HG02588 (cell line): ENCODE results near the gene UQCC2.

Experiments used
- ATAC-seq: cut with Tn5 transposase; IDR thresholded peaks from one replicate; pipeline ENCODE4 v1.9.1; 2021; ENCODE audit warnings: mild to moderate bottlenecking, moderate library complexity; ENCODE audit not compliant: unreplicated experiment

The UQCC2 gene

GRCh38 chr6:33692078-33692759 lies 19.3 kb downstream of the UQCC2 start:
- ATAC-seq, result no peak

GRCh38 chr6:33691456-33692077 lies 19.9 kb downstream of the UQCC2 start:
- no peak for ATAC-seq

GRCh38 chr6:33690766-33691165 lies 20.7 kb downstream of the UQCC2 start:
- ATAC-seq, result no peak

- no peak for ATAC-seq
Measured at GRCh38 chr6:33689879-33690278, 21.6 kb downstream of the UQCC2 start.

- no peak for ATAC-seq
Measured at GRCh38 chr6:33689148-33689494, 22.4 kb downstream of the UQCC2 start.

GRCh38 chr6:33688451-33689147 lies 22.9 kb downstream of the UQCC2 start:
- no peak for ATAC-seq

- no peak for ATAC-seq
Measured at GRCh38 chr6:33688006-33688405, 23.5 kb downstream of the UQCC2 start.

GRCh38 chr6:33686981-33687975 lies 24.2 kb downstream of the UQCC2 start:
- no peak for ATAC-seq

GRCh38 chr6:33686225-33686924 lies 25.1 kb downstream of the UQCC2 start:
- ATAC-seq, result no peak

GRCh38 chr6:33685411-33686224 lies 25.9 kb downstream of the UQCC2 start:
- ATAC-seq, result no peak

- no peak for ATAC-seq
Measured at GRCh38 chr6:33684983-33685382, 26.5 kb downstream of the UQCC2 start.

- ATAC-seq, result no peak
Measured at GRCh38 chr6:33684428-33684896, 27.0 kb downstream of the UQCC2 start.

- ATAC-seq, result no peak
Measured at GRCh38 chr6:33683576-33684427, 27.7 kb downstream of the UQCC2 start.

GRCh38 chr6:33683051-33683571 lies 28.4 kb downstream of the UQCC2 start:
- ATAC-seq, result no peak

- ATAC-seq, result no peak
Measured at GRCh38 chr6:33682341-33682740, 29.2 kb downstream of the UQCC2 start.

GRCh38 chr6:33679761-33680160 lies 31.7 kb downstream of the UQCC2 start:
- ATAC-seq, result no peak

GRCh38 chr6:33678932-33679490 lies 32.5 kb downstream of the UQCC2 start:
- no peak for ATAC-seq
